Right cardiac atrium (tissue), 5 donors: Measurements from ENCODE around the gene DLL4. TPM values are rescaled to one million over a fixed set of nuclear protein-coding genes. Genes with fewer than 3 reads are reported as not detected.

Experiments
- ATAC-seq, 2 donors: fragments of 200-7000 bp; cut with Tn5 transposase; one replicate each; pipeline versions ENCODE4 v1.8.0 to v1.9.1; 2020; ENCODE audit warnings: moderate library complexity in 2 of 2, mild to moderate bottlenecking in 1 of 2
- DNase-seq, 3 donors: peaks; one replicate each; pipeline ENCODE4 v3.0.0-alpha.2; 2020
- H3K27ac ChIP-seq: one replicate; pipeline ENCODE4 v1.5.1; 2013; ENCODE audit warnings: mild to moderate bottlenecking, low read length, control low read depth, moderate library complexity
- H3K27me3 ChIP-seq: one replicate; pipeline ENCODE4 v1.6.1; 2013; ENCODE audit not compliant: control insufficient read depth, insufficient read depth
- H3K4me1 ChIP-seq: one replicate; pipeline ENCODE4 v1.6.1; 2013; ENCODE audit warnings: low read length; ENCODE audit not compliant: control insufficient read depth, insufficient read depth
- H3K4me3 ChIP-seq: one replicate; pipeline ENCODE4 v1.5.1; 2013; ENCODE audit warnings: low read length, control low read depth
- H3K9me3 ChIP-seq: one replicate; pipeline ENCODE4 v1.6.1; 2013; ENCODE audit warnings: low read length; ENCODE audit not compliant: control insufficient read depth
- WGBS: extraction: QIAGEN DNeasy Blood & Tissue Kit; methylation state at CpG from one replicate; pipeline ENCODE4 v1.1.7; 2013; 5-methylcytosine and 5-hydroxymethylcytosine counted together
- intact Hi-C, 4 donors: fragments of 100-400 bp; cut with DNase I; formaldehyde crosslinking; loops; one replicate each; pipeline versions ENCODE4 v1.11.0 to v1.14.0; 2022 to 2023
- polyA plus RNA-seq: library from polyadenylated mRNA; stranded (reverse); fragments of 200-250 nt; gene quantifications from one replicate; pipeline ENCODE4 v1.2.3, GENCODE V29; 2013
- total RNA-seq, 4 donors: library from RNA; stranded (reverse); fragmentation: NEBNext Ultra II Directional; extraction: Animal tissue kit (Norgen Biotek cat#: 25700); gene quantifications; one replicate each; pipeline ENCODE4 v1.2.1, GENCODE V29; 2021
- donor health status: healthy with polysubstance abuse.
- donor health status: DM: no; HTN: yes; CAD: no.
- donor health status: DM: no; HTN: no; CAD: no.
- donor health status: DM: no; HTN: yes; CAD: no; lungs with severe emphysema.
- donor health status: DM: yes; HTN: yes; CAD: no.

DLL4 gene
- total and polyA plus RNA-seq, 5 donors = 5.9 to 14.4 (median 7.2) TPM

- Histone ChIP-seq H3K27me3 (no peaks in the 10 kb centered on the region), H3K27ac (no peak overlapping the region), H3K9me3 (no peaks in the 10 kb centered on the region), H3K4me3 (no peak overlapping the region), H3K4me1 (no peaks in the 10 kb centered on the region)
- DNase-seq (peak in 1 of 3 donors; percentile 37), ATAC-seq (no peak)
- 60% methylated on average over 11 of the region's 11 CpGs for WGBS
- intact Hi-C loops = no loop called here
Measured at GRCh38 chr15:40917585-40917984, 11.6 kb upstream of the DLL4 start.

GRCh38 chr15:40918146-40918798 is 10.9 kb upstream of the DLL4 start:
- H3K9me3 ChIP-seq = no peaks in the 10 kb centered on the region
- DNase-seq (peak in 2 of 3 donors; percentile 37 to 61), ATAC-seq (peak; percentile 20 to 27)
- peak overlapping the region; percentile 26 for H3K27ac ChIP-seq
- H3K4me1 ChIP-seq = no peaks in the 10 kb centered on the region
- WGBS = 68% methylated on average over 15 of the region's 15 CpGs
- no peak overlapping the region for H3K4me3 ChIP-seq
- no peaks in the 10 kb centered on the region for H3K27me3 ChIP-seq
- intact Hi-C loops = no loop called here

- peak in 2 of 3 donors; percentile 50 to 64 for DNase-seq
- H3K4me1 ChIP-seq = no peaks in the 10 kb centered on the region
- no peaks in the 10 kb centered on the region for H3K27me3 ChIP-seq
- H3K9me3 ChIP-seq = no peaks in the 10 kb centered on the region
- WGBS = 63% methylated on average over 19 of the region's 19 CpGs
- H3K4me3 ChIP-seq = no peak overlapping the region
- ATAC-seq = peak; percentile 32 to 61
- peak overlapping the region; percentile 11 for H3K27ac ChIP-seq
- intact Hi-C loops = no loop called here
Measured at GRCh38 chr15:40918799-40919392, 10.2 kb upstream of the DLL4 start.

GRCh38 chr15:40921949-40922607 is 7.1 kb upstream of the DLL4 start:
- no peak overlapping the region for H3K27ac ChIP-seq
- intact Hi-C loops = no loop called here
- peaks cover 2% of the 10 kb centered on the region for H3K4me1 ChIP-seq
- H3K9me3 ChIP-seq = no peaks in the 10 kb centered on the region
- no peak for ATAC-seq
- no peak overlapping the region for H3K4me3 ChIP-seq
- H3K27me3 ChIP-seq = no peaks in the 10 kb centered on the region
- 63% methylated on average over 5 of the region's 5 CpGs for WGBS
- peak in 1 of 3 donors; percentile 5 for DNase-seq

- peak in 1 of 3 donors; percentile 22 for DNase-seq
- intact Hi-C loops = no loop called here
Measured at GRCh38 chr15:40922608-40923005, 6.5 kb upstream of the DLL4 start.

GRCh38 chr15:40923551-40923950 is 5.6 kb upstream of the DLL4 start:
- Histone ChIP-seq H3K27me3 (no peaks in the 10 kb centered on the region), H3K27ac (no peak overlapping the region), H3K4me1 (peaks cover 2% of the 10 kb centered on the region), H3K9me3 (no peaks in the 10 kb centered on the region), H3K4me3 (no peak overlapping the region)
- no peak for DNase-seq
- intact Hi-C loops = no loop called here
- 79% methylated on average over 9 of the region's 9 CpGs for WGBS
- no peak for ATAC-seq

More at GRCh38 chr15:40922608-40923005, 6.5 kb upstream of the DLL4 start:
- no peak overlapping the region for H3K27ac ChIP-seq
- WGBS = 64% methylated on average over 10 of the region's 10 CpGs
- H3K27me3 ChIP-seq = no peaks in the 10 kb centered on the region
- no peaks in the 10 kb centered on the region for H3K9me3 ChIP-seq
- H3K4me1 ChIP-seq = peaks cover 2% of the 10 kb centered on the region
- ATAC-seq = no peak
- no peak overlapping the region for H3K4me3 ChIP-seq

GRCh38 chr15:40925495-40925862 is 3.7 kb upstream of the DLL4 start:
- H3K27me3 ChIP-seq = no peaks in the 10 kb centered on the region
- ATAC-seq = no peak
- peaks cover 2% of the 10 kb centered on the region for H3K4me1 ChIP-seq
- no peak overlapping the region for H3K27ac ChIP-seq
- H3K4me3 ChIP-seq = no peak overlapping the region
- H3K9me3 ChIP-seq = no peaks in the 10 kb centered on the region
- intact Hi-C loops = no loop called here
- 40% methylated on average over 30 of the region's 30 CpGs for WGBS
- DNase-seq = peak in 1 of 3 donors; percentile 39

- Histone ChIP-seq H3K4me3 (no peak overlapping the region), H3K27me3 (no peaks in the 10 kb centered on the region), H3K27ac (no peak overlapping the region), H3K4me1 (peaks cover 2% of the 10 kb centered on the region), H3K9me3 (no peaks in the 10 kb centered on the region)
- no peak for ATAC-seq
- intact Hi-C loops = no loop called here
- peak in 1 of 3 donors; percentile 60 for DNase-seq
- 26% methylated on average over 61 of the region's 61 CpGs for WGBS
Measured at GRCh38 chr15:40925863-40926658, 3.1 kb upstream of the DLL4 start.

GRCh38 chr15:40926659-40927494 is 2.3 kb upstream of the DLL4 start:
- ATAC-seq (no peak), DNase-seq (peak in 1 of 3 donors; percentile 56)
- no peaks in the 10 kb centered on the region for H3K9me3 ChIP-seq
- no peak overlapping the region for H3K4me3 ChIP-seq
- H3K27ac ChIP-seq = no peak overlapping the region
- H3K4me1 ChIP-seq = peaks cover 2% of the 10 kb centered on the region
- WGBS = 40% methylated on average over 33 of the region's 33 CpGs
- no peaks in the 10 kb centered on the region for H3K27me3 ChIP-seq
- intact Hi-C loops = no loop called here

GRCh38 chr15:40927495-40927872 is 1.7 kb upstream of the DLL4 start:
- H3K4me1 ChIP-seq = peaks cover 2% of the 10 kb centered on the region
- intact Hi-C loops = no loop called here
- H3K27ac ChIP-seq = no peak overlapping the region
- no peaks in the 10 kb centered on the region for H3K9me3 ChIP-seq
- H3K4me3 ChIP-seq = peak overlapping the region; percentile 65
- H3K27me3 ChIP-seq = no peaks in the 10 kb centered on the region
- WGBS = 13% methylated on average over 23 of the region's 24 CpGs
- peak in 1 of 3 donors; percentile 62 for DNase-seq
- ATAC-seq = no peak
